Endothelial cell of umbilical vein (primary cell): ENCODE results near the gene APCDD1L. TPM values are rescaled to one million over a fixed set of nuclear protein-coding genes. Genes with fewer than 3 reads are reported as not detected.

ENCODE experiments used
- BruUV-seq: library from RNA; stranded (reverse); fragments of 400-500 nt; replicated peaks from 2 replicates; lab custom pipeline; 2021; lab: Mats Ljungman, UMichigan
- CTCF ChIA-PET: fragments of 300-600, 350-600 bp; sonication (Branson Sonifier 250); formaldehyde crosslinking; loops from one replicate; lab custom pipeline; 2021; ENCODE audit warnings: antibody characterized with exemption, inconsistent platforms; lab: Charles Lee
- POLR2A ChIA-PET: fragments of 300-600, 350-600 bp; sonication (Branson Sonifier 250); formaldehyde crosslinking; loops from one replicate; lab custom pipeline; 2021; ENCODE audit warnings: antibody characterized with exemption, inconsistent platforms; lab: Charles Lee
- DNase-seq: peaks from one replicate; pipeline ENCODE4 v3.0.0-alpha.2; 2011; ENCODE audit warnings: low read depth, low spot score
- FAIRE-seq: peaks from 2 replicates; lab custom pipeline; 2011; peaks lifted over from hg19 to GRCh38; lab: Jason Lieb, UNC
- H2AFZ ChIP-seq: 2 replicates; pipeline ENCODE4 v1.6.0; 2012; ENCODE audit warnings: low read depth, low read length, control low read depth, inconsistent platforms
- H3K27ac ChIP-seq: 2 replicates; pipeline ENCODE4 v1.5.1; 2011; ENCODE audit warnings: low read depth, mild to moderate bottlenecking, control low read depth, low read length, moderate library complexity; ENCODE audit not compliant: insufficient read depth
- H3K27me3 ChIP-seq, 2 experiments: 2 replicates each; pipeline versions ENCODE4 v1.6.0 to v1.6.1; 2011; ENCODE audit warnings: low read length in 2 of 2, mixed read lengths in 1 of 2; ENCODE audit not compliant: control insufficient read depth in 2 of 2, insufficient read depth in 2 of 2
- H3K36me3 ChIP-seq, 2 experiments: 2 replicates in 1 of 2; 3 replicates in 1 of 2; pipeline ENCODE4 v1.5.1; 2011; ENCODE audit warnings: low read length in 2 of 2, mild to moderate bottlenecking in 1 of 2, moderate library complexity in 1 of 2; ENCODE audit not compliant: control insufficient read depth in 2 of 2, insufficient read depth in 2 of 2; ENCODE audit errors: extremely low read depth in 1 of 2
- H3K4me1 ChIP-seq: 3 replicates; pipeline ENCODE4 v1.5.1; 2011; ENCODE audit warnings: mild to moderate bottlenecking, low read length; ENCODE audit not compliant: control insufficient read depth, insufficient read depth; ENCODE audit errors: extremely low read depth
- H3K4me2 ChIP-seq: 2 replicates; pipeline ENCODE4 v1.6.1; 2011; ENCODE audit warnings: low read length, control low read depth, mixed read lengths; ENCODE audit not compliant: insufficient read depth
- H3K4me3 ChIP-seq, 3 experiments: fragments of 200-600 bp in 1 of 3; sonication (generic), shearing (Covaris generic) in 1 of 3; replicated peaks in 1 of 3; 2 replicates each; pipeline ENCODE4 v1.5.1; 2011 to 2016; ENCODE audit warnings: control low read depth in 3 of 3, low read length in 3 of 3, mild to moderate bottlenecking in 2 of 3, inconsistent platforms in 1 of 3, low read depth in 1 of 3, moderate library complexity in 1 of 3; ENCODE audit not compliant: insufficient read depth in 1 of 3
- H3K79me2 ChIP-seq: 2 replicates; pipeline ENCODE4 v1.6.0; 2012; ENCODE audit warnings: low read length, inconsistent platforms; ENCODE audit not compliant: control insufficient read depth, insufficient read depth
- H3K9ac ChIP-seq: replicated peaks from 2 replicates; pipeline ENCODE3; 2011; ENCODE audit warnings: low read length, control low read depth; ENCODE audit not compliant: insufficient read depth; ENCODE audit errors: extremely low read depth
- H3K9me1 ChIP-seq: replicated peaks from 3 replicates; pipeline ENCODE4 v1.6.0; 2011; ENCODE audit warnings: mild to moderate bottlenecking, low read length; ENCODE audit not compliant: control insufficient read depth, insufficient read depth; ENCODE audit errors: extremely low read depth
- H3K9me3 ChIP-seq: replicated peaks from 2 replicates; pipeline ENCODE4 v1.5.1; 2012; ENCODE audit warnings: low read length, inconsistent platforms; ENCODE audit not compliant: control insufficient read depth, insufficient read depth
- H4K20me1 ChIP-seq: replicated peaks from 2 replicates; pipeline ENCODE3; 2011; ENCODE audit warnings: mild to moderate bottlenecking, low read length; ENCODE audit not compliant: control insufficient read depth, insufficient read depth; ENCODE audit errors: extremely low read depth
- EZH2 ChIP-seq: IDR thresholded peaks from 2 replicates; pipeline ENCODE4 v1.6.1; 2012; ENCODE audit warnings: borderline replicate concordance, low read depth, mild to moderate bottlenecking, moderate library complexity, low read length, inconsistent platforms; ENCODE audit not compliant: severe bottlenecking
- FOS ChIP-seq: IDR thresholded peaks from 2 replicates; pipeline ENCODE4 v1.6.1; 2011; ENCODE audit warnings: mild to moderate bottlenecking, low read length, moderate library complexity, borderline replicate concordance; ENCODE audit not compliant: insufficient read depth
- GATA2 ChIP-seq: IDR thresholded peaks from 2 replicates; pipeline ENCODE4 v1.7.0; 2011; ENCODE audit warnings: low read depth, mild to moderate bottlenecking, moderate library complexity, mixed read lengths, low read length; ENCODE audit not compliant: insufficient read length, insufficient read depth
- JUN ChIP-seq: IDR thresholded peaks from 2 replicates; pipeline ENCODE4 v1.6.1; 2011; ENCODE audit warnings: borderline replicate concordance, low read depth; ENCODE audit not compliant: insufficient read length, insufficient read depth
- MYC ChIP-seq: IDR thresholded peaks from one replicate; pipeline ENCODE4 v1.6.1; 2011; ENCODE audit warnings: mild to moderate bottlenecking, low read depth, low read length
- POLR2A ChIP-seq: IDR thresholded peaks from 2 replicates; pipeline ENCODE4 v1.6.1; 2012; ENCODE audit warnings: low read depth, mild to moderate bottlenecking, control low read depth, low read length
- POLR2AphosphoS5 ChIP-seq: IDR thresholded peaks from 2 replicates; pipeline ENCODE4 v1.6.1; 2012; ENCODE audit warnings: low read depth, mild to moderate bottlenecking, control low read depth, low read length, moderate library complexity; ENCODE audit not compliant: insufficient read depth
- dilution Hi-C: fragments of 300-500 bp; cut with MboI; formaldehyde crosslinking; loops from one replicate; pipeline ENCODE4 v1.15.0; 2019; ENCODE audit warnings: low sequenced_read_pairs; ENCODE audit not compliant: extremely low pct_ligation_motif_present
- intact Hi-C: fragments of 100-400 bp; cut with micrococcal nuclease; formaldehyde crosslinking; loops from one replicate; pipeline ENCODE4 v1.10.0; 2022
- polyA plus RNA-seq, 4 experiments: library from polyadenylated mRNA; depleted of rRNA in 3 of 4; stranded (reverse) in 3 of 4; unstranded in 1 of 4; fragments of >200 nt; gene quantifications; 2 replicates each; pipeline versions ENCODE4 v1.2.1 to v1.2.3, GENCODE V29; 2011 to 2012; ENCODE audit warnings: missing spikeins in 1 of 4
- total RNA-seq: library from RNA; stranded (reverse); gene quantifications from 2 replicates; pipeline ENCODE4 v1.2.3, GENCODE V29; 2021
- TF ChIP-seq, protein P1 (sequence below), 2 donors: IDR thresholded peaks; 1 replicate in 1 of 2; 2 replicates in 1 of 2; pipeline ENCODE4 v1.5.1; 2011; ENCODE audit warnings: low read length in 2 of 2, mild to moderate bottlenecking in 2 of 2, moderate library complexity in 2 of 2, control low read depth in 1 of 2, inconsistent platforms in 1 of 2, low read depth in 1 of 2; ENCODE audit not compliant: insufficient read depth in 1 of 2; ENCODE audit errors: extremely low read depth in 1 of 2
- TF ChIP-seq, protein P2 (sequence below): IDR thresholded peaks from 2 replicates; pipeline ENCODE4 v1.6.1; 2011; ENCODE audit not compliant: insufficient read depth, insufficient read length

APCDD1L gene
- total and polyA plus RNA-seq, 2 donors (not counting 3 experiments of a cell fraction or from before 2014, with no cell fraction given) = 0.17 to 1.4 TPM

DNA sequence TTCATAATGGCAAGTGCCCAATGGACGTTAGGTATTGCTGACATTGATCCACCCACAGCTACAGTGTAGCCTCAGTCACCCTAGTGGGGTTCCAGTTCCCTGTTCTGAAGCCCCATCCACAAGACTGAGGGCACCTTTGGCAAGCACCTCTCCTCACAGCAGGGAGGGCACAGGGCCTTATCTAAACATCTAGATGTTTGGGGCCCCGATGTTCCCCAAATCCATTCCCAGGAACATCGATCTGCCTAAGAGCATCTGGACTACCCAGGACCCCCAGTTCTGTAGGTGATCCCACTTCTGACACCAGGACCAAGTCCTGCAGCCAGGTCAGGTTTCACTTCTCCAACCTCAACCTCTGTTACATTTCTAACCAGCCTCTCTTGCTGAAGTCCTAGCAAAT lies 10.6 kb downstream of the APCDD1L start:
- H3K27ac ChIP-seq = no peak overlapping the region
- H3K9me3 ChIP-seq = peaks cover 2% of the 10 kb centered on the region
- no peaks in the 10 kb centered on the region for H3K9me1 ChIP-seq
- FAIRE-seq (no peak), DNase-seq (no peak)
- no peaks in the 10 kb centered on the region for H3K4me1 ChIP-seq
- no peak overlapping the region for H2AFZ ChIP-seq
- BruUV-seq = no TSS peak
- H3K36me3 ChIP-seq = no peaks in the 10 kb centered on the region
- H3K4me2 ChIP-seq = no peak overlapping the region
- TF ChIP-seq, protein P1, sequence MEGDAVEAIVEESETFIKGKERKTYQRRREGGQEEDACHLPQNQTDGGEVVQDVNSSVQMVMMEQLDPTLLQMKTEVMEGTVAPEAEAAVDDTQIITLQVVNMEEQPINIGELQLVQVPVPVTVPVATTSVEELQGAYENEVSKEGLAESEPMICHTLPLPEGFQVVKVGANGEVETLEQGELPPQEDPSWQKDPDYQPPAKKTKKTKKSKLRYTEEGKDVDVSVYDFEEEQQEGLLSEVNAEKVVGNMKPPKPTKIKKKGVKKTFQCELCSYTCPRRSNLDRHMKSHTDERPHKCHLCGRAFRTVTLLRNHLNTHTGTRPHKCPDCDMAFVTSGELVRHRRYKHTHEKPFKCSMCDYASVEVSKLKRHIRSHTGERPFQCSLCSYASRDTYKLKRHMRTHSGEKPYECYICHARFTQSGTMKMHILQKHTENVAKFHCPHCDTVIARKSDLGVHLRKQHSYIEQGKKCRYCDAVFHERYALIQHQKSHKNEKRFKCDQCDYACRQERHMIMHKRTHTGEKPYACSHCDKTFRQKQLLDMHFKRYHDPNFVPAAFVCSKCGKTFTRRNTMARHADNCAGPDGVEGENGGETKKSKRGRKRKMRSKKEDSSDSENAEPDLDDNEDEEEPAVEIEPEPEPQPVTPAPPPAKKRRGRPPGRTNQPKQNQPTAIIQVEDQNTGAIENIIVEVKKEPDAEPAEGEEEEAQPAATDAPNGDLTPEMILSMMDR (IDR thresholded peaks at IDR 0.05; ENCODE audit: extremely low read depth in 1 of 2, insufficient read depth in 1 of 2, low read depth in 1 of 2, low read length in 2 of 2) = no peak
- TF ChIP-seq EZH2 (no peak), GATA2 (no peak), POLR2AphosphoS5 (no peak), FOS (no peak), POLR2A (no peak), MYC (no peak), JUN (no peak)
- TF ChIP-seq, protein P2, sequence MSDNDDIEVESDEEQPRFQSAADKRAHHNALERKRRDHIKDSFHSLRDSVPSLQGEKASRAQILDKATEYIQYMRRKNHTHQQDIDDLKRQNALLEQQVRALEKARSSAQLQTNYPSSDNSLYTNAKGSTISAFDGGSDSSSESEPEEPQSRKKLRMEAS = no peak
- dilution Hi-C loops = no loop called here
- H3K79me2 ChIP-seq = no peaks in the 10 kb centered on the region
- ChIA-PET CTCF (no interaction called here), POLR2A (no interaction called here)
- intact Hi-C loops = no loop called here
- no peaks in the 10 kb centered on the region for H3K27me3 ChIP-seq
- H3K4me3 ChIP-seq = no peak overlapping the region
- no peak overlapping the region for H3K9ac ChIP-seq
- H4K20me1 ChIP-seq = no peaks in the 10 kb centered on the region
